Measurements from ENCODE around the gene SLC4A11. TPM values are rescaled to one million over a fixed set of nuclear protein-coding genes. Genes with fewer than 3 reads are reported as not detected.

Gene SLC4A11
- total and polyA plus RNA-seq, 7 donors, result 0.10 to 1.4 (median 0.44) TPM

GRCh38 chr20:3227936-3228749 lies 10.8 kb downstream of the SLC4A11 start:
- Histone ChIP-seq H3K4me1 (peaks cover 10% of the 10 kb centered on the region), H3K4me3 (no peak overlapping the region), H3K9me3 (no peaks in the 10 kb centered on the region), H3K27me3 (ENCODE audit: insufficient read depth in 3 of 3, low read length in 2 of 3) (no peaks in the 10 kb centered on the region), H3K27ac (no peak overlapping the region), H3K36me3 (ENCODE audit: insufficient read depth in 1 of 2, low read depth in 1 of 2) (no peaks in the 10 kb centered on the region)
- no peak for ATAC-seq
- WGBS, 3 donors, result 80 to 90% (median 85%) methylated on average over 33 to 42 of the region's 42 CpGs
- intact Hi-C loops (cut with DNase I), result no loop called here
- TF ChIP-seq CTCF (IDR thresholded peaks at IDR 0.05), result no peak
- no peak for DNase-seq

GRCh38 chr20:3227506-3227905 lies 11.5 kb downstream of the SLC4A11 start:
- intact Hi-C loops (cut with DNase I), result no loop called here
- Histone ChIP-seq H3K4me3 (no peak overlapping the region), H3K36me3 (ENCODE audit: insufficient read depth in 1 of 2, low read depth in 1 of 2) (peaks cover 0 to 2% of the 10 kb centered on the region in 2 donors), H3K9me3 (no peaks in the 10 kb centered on the region), H3K27ac (no peak overlapping the region), H3K4me1 (peaks cover 15% of the 10 kb centered on the region), H3K27me3 (ENCODE audit: insufficient read depth in 3 of 3, low read length in 2 of 3) (no peaks in the 10 kb centered on the region)
- DNase-seq (no peak), ATAC-seq (no peak)
- 77 to 83% (median 81%) methylated on average over 7 of the region's 7 CpGs for WGBS, 3 donors
- no peak for TF ChIP-seq CTCF (IDR thresholded peaks at IDR 0.05)

GRCh38 chr20:3226864-3227263 lies 12.1 kb downstream of the SLC4A11 start:
- DNase-seq (no peak), ATAC-seq (no peak)
- WGBS, 3 donors, result 88 to 91% (median 90%) methylated on average over 14 of the region's 14 CpGs
- H3K4me1 ChIP-seq, result peaks cover 22% of the 10 kb centered on the region
- peaks cover 0 to 4% of the 10 kb centered on the region in 2 donors for H3K36me3 ChIP-seq (ENCODE audit: insufficient read depth in 1 of 2, low read depth in 1 of 2)
- TF ChIP-seq CTCF (IDR thresholded peaks at IDR 0.05), result no peak
- intact Hi-C loops (cut with DNase I), result no loop called here
- H3K4me3 ChIP-seq, result no peak overlapping the region
- H3K27me3 ChIP-seq (ENCODE audit: insufficient read depth in 3 of 3, low read length in 2 of 3), result no peaks in the 10 kb centered on the region
- no peaks in the 10 kb centered on the region for H3K9me3 ChIP-seq
- no peak overlapping the region for H3K27ac ChIP-seq

GRCh38 chr20:3226093-3226492 lies 12.9 kb downstream of the SLC4A11 start:
- Histone ChIP-seq H3K27ac (no peak overlapping the region), H3K36me3 (ENCODE audit: insufficient read depth in 1 of 2, low read depth in 1 of 2) (peaks cover 0 to 11% of the 10 kb centered on the region in 2 donors), H3K9me3 (no peaks in the 10 kb centered on the region), H3K4me3 (no peak overlapping the region), H3K27me3 (ENCODE audit: insufficient read depth in 3 of 3, low read length in 2 of 3) (no peaks in the 10 kb centered on the region), H3K4me1 (peaks cover 22% of the 10 kb centered on the region)
- ATAC-seq, result no peak
- no peak for DNase-seq
- intact Hi-C loops (cut with DNase I), result no loop called here
- TF ChIP-seq CTCF (IDR thresholded peaks at IDR 0.05), result no peak
- 76 to 83% (median 79%) methylated on average over 10 of the region's 10 CpGs for WGBS, 3 donors

Measured in psoas muscle (tissue), 8 donors.